Left lung (tissue), 10 donors: ENCODE data around the gene PDE4D. TPM values are rescaled to one million over a fixed set of nuclear protein-coding genes. Genes with fewer than 3 reads are reported as not detected.

ENCODE experiments used
- ATAC-seq: fragments of 200-7000 bp; cut with Tn5 transposase; one replicate; pipeline ENCODE4 v1.9.1; 2020; ENCODE audit warnings: moderate library complexity
- DNase-seq, 4 donors: peaks; one replicate each; pipeline ENCODE4 v3.0.0-alpha.2; 2013 to 2020
- H3K27ac ChIP-seq, 2 donors: fragments of 200-600 bp; sonication (generic) in 1 of 2; one replicate each; pipeline versions ENCODE4 v1.5.0 to v1.8.0; 2020 to 2021
- H3K27me3 ChIP-seq, 2 donors: fragments of 200-600 bp; sonication (generic) in 1 of 2; one replicate each; pipeline versions ENCODE4 v1.5.0 to v1.8.0; 2020 to 2021
- H3K36me3 ChIP-seq, 2 donors: fragments of 200-600 bp; sonication (generic) in 1 of 2; one replicate each; pipeline versions ENCODE4 v1.5.0 to v1.8.0; 2020 to 2021
- H3K4me1 ChIP-seq, 2 donors: fragments of 200-600 bp; one replicate each; pipeline ENCODE4 v1.8.0; 2021
- H3K4me3 ChIP-seq, 2 donors: fragments of 200-600 bp; sonication (generic) in 1 of 2; one replicate each; pipeline versions ENCODE4 v1.5.0 to v1.8.0; 2020 to 2021; ENCODE audit warnings: mild to moderate bottlenecking in 1 of 2
- H3K9me3 ChIP-seq, 2 donors: fragments of 200-600 bp; sonication (generic) in 1 of 2; one replicate each; pipeline versions ENCODE4 v1.5.0 to v1.8.0; 2020 to 2021
- intact Hi-C, 2 donors: fragments of 100-400 bp; cut with DNase I; formaldehyde crosslinking; loops; one replicate each; pipeline versions ENCODE4 v1.11.2 to v1.14.2; 2022
- polyA plus RNA-seq, 6 donors: library from polyadenylated mRNA; unstranded; fragments of 120-200 nt; gene quantifications; one replicate each; pipeline ENCODE4 v1.2.1, GENCODE V29; 2013; ENCODE audit not compliant: insufficient read length in 6 of 6
- total RNA-seq, 2 donors: library from RNA; stranded (reverse); fragmentation: NEBNext Ultra II Directional; extraction: Animal tissue kit (Norgen Biotek cat#: 25700); gene quantifications; one replicate each; pipeline ENCODE4 v1.2.1, GENCODE V29; 2021
- TF ChIP-seq, protein P1 (sequence below), 2 donors: fragments of 200-600 bp; sonication (generic) in 1 of 2; IDR thresholded peaks; one replicate each; pipeline versions ENCODE4 v1.5.0 to v1.8.0; 2021; ENCODE audit warnings: antibody characterized with exemption in 2 of 2
- donor health status: DM: no; HTN: yes; CAD: no.
- donor health status: DM: no; HTN: no; CAD: no.

PDE4D gene
- total and polyA plus RNA-seq, 8 donors = 21.4 to 57.1 (median 25.4) TPM

DNA sequence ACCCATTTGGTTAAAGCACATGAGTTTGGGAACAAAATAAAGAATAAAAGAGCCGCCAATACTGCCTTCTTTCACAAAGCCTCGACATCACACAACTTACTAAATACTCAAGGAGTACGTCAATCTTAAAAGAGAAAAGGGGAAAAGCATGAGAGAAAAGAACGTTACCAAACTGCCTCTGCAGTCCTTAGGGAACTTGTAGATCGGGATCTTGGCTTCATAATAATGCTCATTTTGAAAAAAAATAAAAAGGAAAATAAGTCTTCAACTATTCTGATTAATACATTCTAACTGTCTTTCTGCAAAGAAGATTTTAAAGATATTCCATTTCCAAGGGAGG is 618.4 kb downstream of the PDE4D start:
- no peaks in the 10 kb centered on the region for H3K27me3 ChIP-seq
- peaks cover 12 to 27% of the 10 kb centered on the region in 2 donors for H3K4me1 ChIP-seq
- intact Hi-C loops = no loop called here
- TF ChIP-seq, protein P1, sequence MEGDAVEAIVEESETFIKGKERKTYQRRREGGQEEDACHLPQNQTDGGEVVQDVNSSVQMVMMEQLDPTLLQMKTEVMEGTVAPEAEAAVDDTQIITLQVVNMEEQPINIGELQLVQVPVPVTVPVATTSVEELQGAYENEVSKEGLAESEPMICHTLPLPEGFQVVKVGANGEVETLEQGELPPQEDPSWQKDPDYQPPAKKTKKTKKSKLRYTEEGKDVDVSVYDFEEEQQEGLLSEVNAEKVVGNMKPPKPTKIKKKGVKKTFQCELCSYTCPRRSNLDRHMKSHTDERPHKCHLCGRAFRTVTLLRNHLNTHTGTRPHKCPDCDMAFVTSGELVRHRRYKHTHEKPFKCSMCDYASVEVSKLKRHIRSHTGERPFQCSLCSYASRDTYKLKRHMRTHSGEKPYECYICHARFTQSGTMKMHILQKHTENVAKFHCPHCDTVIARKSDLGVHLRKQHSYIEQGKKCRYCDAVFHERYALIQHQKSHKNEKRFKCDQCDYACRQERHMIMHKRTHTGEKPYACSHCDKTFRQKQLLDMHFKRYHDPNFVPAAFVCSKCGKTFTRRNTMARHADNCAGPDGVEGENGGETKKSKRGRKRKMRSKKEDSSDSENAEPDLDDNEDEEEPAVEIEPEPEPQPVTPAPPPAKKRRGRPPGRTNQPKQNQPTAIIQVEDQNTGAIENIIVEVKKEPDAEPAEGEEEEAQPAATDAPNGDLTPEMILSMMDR (IDR thresholded peaks at IDR 0.05) = no peak
- DNase-seq = no peak
- peak overlapping the region; percentile 42 to 46 for H3K4me3 ChIP-seq
- peak; percentile 14 for ATAC-seq
- peak overlapping the region; percentile 78 to 91 for H3K27ac ChIP-seq
- H3K9me3 ChIP-seq = no peaks in the 10 kb centered on the region
- H3K36me3 ChIP-seq = no peaks in the 10 kb centered on the region

DNA sequence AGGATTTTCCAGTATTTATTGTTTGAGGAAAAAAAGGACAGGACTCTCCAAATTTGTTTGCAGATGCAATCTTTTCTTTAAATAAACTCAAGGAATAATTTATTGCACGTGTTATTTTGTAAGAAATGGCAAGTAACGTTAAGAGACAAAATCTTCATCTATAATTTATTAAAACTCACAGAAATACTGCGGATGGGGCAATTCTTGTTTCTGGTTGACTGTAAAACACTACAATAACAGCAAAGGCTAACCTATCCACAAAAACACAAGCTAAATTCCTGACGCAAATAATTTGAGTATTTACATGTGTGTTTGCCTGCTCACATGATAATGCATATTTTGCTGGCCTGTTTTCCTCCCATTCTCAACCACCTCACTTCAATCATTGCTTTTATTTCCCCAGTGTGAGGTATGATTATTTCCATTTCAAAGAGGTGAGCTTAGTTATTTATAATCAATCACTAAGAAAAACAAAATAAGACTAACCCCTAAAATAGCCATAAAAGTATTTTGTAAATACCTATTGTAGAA is 619.4 kb downstream of the PDE4D start:
- intact Hi-C loops = no loop called here
- Histone ChIP-seq H3K36me3 (no peaks in the 10 kb centered on the region), H3K4me1 (peaks cover 12 to 27% of the 10 kb centered on the region in 2 donors), H3K4me3 (peak overlapping the region; percentile 42 to 46), H3K27me3 (no peaks in the 10 kb centered on the region), H3K27ac (peak overlapping the region; percentile 78 to 91), H3K9me3 (no peaks in the 10 kb centered on the region)
- DNase-seq = no peak
- no peak for ATAC-seq
- TF ChIP-seq, protein P1 (IDR thresholded peaks at IDR 0.05) = no peak

DNA sequence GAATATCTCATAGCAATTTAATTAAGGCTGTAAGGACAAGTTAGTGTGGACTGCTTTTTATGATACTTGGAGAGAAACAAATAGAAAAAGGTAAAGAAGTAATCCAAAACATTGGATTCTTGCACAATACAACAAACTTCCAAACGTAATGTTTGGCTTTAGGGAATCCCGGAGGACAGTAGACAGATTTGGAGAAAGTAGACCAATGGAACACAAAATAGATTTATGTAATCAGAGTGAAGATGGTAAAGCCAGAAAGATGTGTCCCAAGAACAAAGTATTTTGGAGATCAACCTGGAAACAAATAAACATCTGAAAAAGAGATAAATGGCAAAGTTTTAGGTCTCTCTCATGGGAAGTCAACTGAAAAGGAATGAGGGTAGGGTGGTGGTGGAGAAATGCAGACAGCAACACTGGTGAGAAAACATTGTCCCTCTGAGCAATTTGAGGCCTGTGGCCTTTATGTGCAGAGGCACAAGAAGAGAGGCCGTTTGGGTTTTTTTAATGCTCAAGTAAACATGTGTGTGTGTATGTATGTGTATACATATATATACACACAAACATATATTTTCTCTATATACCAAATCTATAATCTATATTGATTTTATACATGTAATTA is 620.6 kb downstream of the PDE4D start:
- Histone ChIP-seq H3K4me3 (peak overlapping the region; percentile 42 to 46), H3K4me1 (peaks cover 12 to 27% of the 10 kb centered on the region in 2 donors), H3K9me3 (no peaks in the 10 kb centered on the region), H3K27ac (no peak overlapping the region), H3K36me3 (no peaks in the 10 kb centered on the region), H3K27me3 (no peaks in the 10 kb centered on the region)
- ATAC-seq (no peak), DNase-seq (no peak)
- intact Hi-C loops = no loop called here
- TF ChIP-seq, protein P1 (IDR thresholded peaks at IDR 0.05) = no peak

DNA sequence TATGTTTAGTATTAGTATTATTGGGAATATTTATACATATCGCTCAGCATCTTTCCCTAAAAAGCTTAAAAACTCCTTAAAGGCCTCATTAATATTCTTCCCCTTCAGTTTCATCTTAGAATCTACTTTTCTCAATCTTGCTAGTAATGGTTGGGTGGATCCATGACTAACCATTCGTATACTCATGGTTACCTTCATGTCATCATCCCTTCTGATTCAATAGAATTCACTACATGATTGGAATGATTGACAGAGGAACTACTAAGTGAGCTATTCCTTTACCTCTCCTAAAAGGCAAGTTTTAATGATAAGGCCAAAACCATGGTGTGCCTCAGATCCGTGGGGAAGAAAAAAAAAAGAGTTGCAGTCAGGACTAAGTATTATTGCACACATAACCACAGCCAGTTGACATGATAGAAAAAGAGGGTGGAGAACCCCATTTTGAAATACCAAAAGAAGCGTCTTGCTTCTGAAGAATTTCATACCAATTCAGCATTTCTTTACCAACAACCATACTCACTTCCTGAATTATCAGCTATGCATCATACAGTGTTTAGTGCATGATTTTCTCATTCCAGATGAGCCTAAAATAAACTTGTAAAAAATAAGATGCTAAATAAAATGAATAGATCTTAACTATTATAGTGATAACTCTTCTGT is 624.6 kb downstream of the PDE4D start:
- Histone ChIP-seq H3K4me1 (peaks cover 0 to 5% of the 10 kb centered on the region in 2 donors), H3K4me3 (no peak overlapping the region), H3K27ac (no peak overlapping the region), H3K9me3 (no peaks in the 10 kb centered on the region), H3K36me3 (no peaks in the 10 kb centered on the region), H3K27me3 (no peaks in the 10 kb centered on the region)
- ATAC-seq = no peak
- TF ChIP-seq, protein P1 (IDR thresholded peaks at IDR 0.05) = no peak
- intact Hi-C loops = no loop called here
- DNase-seq = no peak

DNA sequence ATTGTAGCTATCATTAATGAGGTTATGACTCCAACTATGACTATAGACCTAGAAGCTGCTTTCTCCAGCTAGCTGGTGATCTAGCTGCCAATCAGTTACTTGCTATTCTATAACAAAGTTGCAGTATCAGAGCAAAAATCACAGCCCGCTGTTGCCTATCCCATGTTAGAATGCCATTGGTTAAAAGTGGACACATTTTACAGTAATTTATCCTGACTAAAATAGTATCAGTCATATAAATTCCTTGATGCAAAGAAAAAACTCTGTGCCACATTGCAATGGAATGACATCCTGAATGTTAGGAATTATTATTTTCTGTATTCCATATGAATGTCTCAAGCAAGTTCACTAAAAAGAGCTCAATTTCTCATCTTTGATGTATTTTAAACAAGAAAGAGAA is 626.5 kb downstream of the PDE4D start:
- intact Hi-C loops = no loop called here
- TF ChIP-seq, protein P1 (IDR thresholded peaks at IDR 0.05) = no peak
- H3K9me3 ChIP-seq = no peaks in the 10 kb centered on the region
- no peak for DNase-seq
- no peaks in the 10 kb centered on the region for H3K36me3 ChIP-seq
- no peak for ATAC-seq
- H3K4me1 ChIP-seq = no peaks in the 10 kb centered on the region
- H3K4me3 ChIP-seq = no peak overlapping the region
- no peaks in the 10 kb centered on the region for H3K27me3 ChIP-seq
- H3K27ac ChIP-seq = no peak overlapping the region
